Measurements from ENCODE around the gene KCTD10. TPM values are rescaled to one million over a fixed set of nuclear protein-coding genes. Genes with fewer than 3 reads are reported as not detected.
"Not testable (repeated sequence)": the region's sequence is repeated elsewhere in the genome, so short reads cannot be mapped to it uniquely, and the experiment has no call there.

The KCTD10 gene
- polyA plus RNA-seq, 1 donor: 26.3 TPM

DNA sequence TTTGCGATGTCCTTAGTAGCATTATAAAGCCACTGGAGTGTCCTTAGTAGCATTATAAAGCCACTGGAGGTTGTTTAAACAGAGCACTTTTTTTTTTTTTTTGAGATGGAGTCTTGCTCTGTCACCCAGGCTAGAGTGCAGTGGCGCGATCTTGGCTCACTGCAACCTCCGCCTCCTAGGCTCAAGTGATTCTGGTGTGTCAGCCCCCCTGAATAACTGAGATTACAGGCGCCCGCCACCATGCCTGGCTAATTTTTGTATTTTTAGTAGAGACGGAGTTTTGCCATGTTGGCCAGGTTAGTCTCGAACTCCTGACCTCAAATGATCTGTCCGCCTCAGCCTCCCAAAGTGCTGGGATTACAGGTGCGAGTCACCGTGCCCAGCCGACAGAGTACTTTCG, 37.1 kb downstream of the KCTD10 start:
- no CpG with 5 or more reads among the region's 13 CpGs for WGBS (ENCODE audit: insufficient coverage, low lambda C conversion rate)
- not testable (repeated sequence) for H3K4me3 ChIP-seq (ENCODE audit: low read length); H3K27me3 ChIP-seq (ENCODE audit: control insufficient read depth, insufficient read depth, low read length); H3K36me3 ChIP-seq (ENCODE audit: control insufficient read depth, insufficient read depth, low read length); DNase-seq; H3K27ac ChIP-seq (ENCODE audit: low read length); H3K9me3 ChIP-seq (ENCODE audit: control insufficient read depth, low read depth, low read length); H3K4me1 ChIP-seq (ENCODE audit: control insufficient read depth, insufficient read depth, low read length)

DNA sequence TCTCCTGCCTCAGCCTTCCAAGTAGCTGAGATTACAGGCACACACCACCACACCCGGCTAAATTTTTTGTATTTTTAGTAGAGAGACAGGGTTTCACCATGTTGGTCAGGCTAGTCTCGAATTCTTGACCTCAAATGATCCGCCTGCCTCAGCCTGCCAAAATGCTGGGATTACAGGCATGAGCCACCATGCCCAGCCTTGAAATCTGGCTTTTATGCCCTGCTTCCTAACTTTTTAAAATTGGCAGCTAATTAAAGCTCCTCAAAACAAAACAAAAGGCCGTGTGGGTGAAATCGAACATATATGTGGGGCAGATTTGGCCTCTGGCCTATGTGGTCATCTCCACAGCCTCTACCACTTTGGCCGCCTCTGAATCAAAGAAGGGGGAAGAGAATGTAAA, 37.9 kb downstream of the KCTD10 start:
- Histone ChIP-seq H3K27ac (ENCODE audit: low read length) (no peak overlapping the region), H3K4me1 (ENCODE audit: control insufficient read depth, insufficient read depth, low read length) (no peaks in the 10 kb centered on the region), H3K9me3 (ENCODE audit: control insufficient read depth, low read depth, low read length) (no peaks in the 10 kb centered on the region), H3K36me3 (ENCODE audit: control insufficient read depth, insufficient read depth, low read length) (peaks cover 3% of the 10 kb centered on the region), H3K4me3 (ENCODE audit: low read length) (no peak overlapping the region), H3K27me3 (ENCODE audit: control insufficient read depth, insufficient read depth, low read length) (no peaks in the 10 kb centered on the region)
- whole genome bisulfite sequencing (ENCODE audit: insufficient coverage, low lambda C conversion rate): no CpG with 5 or more reads among the region's 6 CpGs
- DNase-seq: no peak

- H3K27ac ChIP-seq (ENCODE audit: low read length): no peak overlapping the region
- DNase-seq: no peak
- H3K36me3 ChIP-seq (ENCODE audit: control insufficient read depth, insufficient read depth, low read length): no peaks in the 10 kb centered on the region
- no peaks in the 10 kb centered on the region for H3K9me3 ChIP-seq (ENCODE audit: control insufficient read depth, low read depth, low read length)
- H3K27me3 ChIP-seq (ENCODE audit: control insufficient read depth, insufficient read depth, low read length): no peaks in the 10 kb centered on the region
- H3K4me3 ChIP-seq (ENCODE audit: low read length): no peak overlapping the region
- no peaks in the 10 kb centered on the region for H3K4me1 ChIP-seq (ENCODE audit: control insufficient read depth, insufficient read depth, low read length)
- WGBS (ENCODE audit: insufficient coverage, low lambda C conversion rate): 58% methylated on average over 3 of the region's 7 CpGs
Measured at GRCh38 chr12:109436188-109436560, 40.9 kb downstream of the KCTD10 start.

DNA sequence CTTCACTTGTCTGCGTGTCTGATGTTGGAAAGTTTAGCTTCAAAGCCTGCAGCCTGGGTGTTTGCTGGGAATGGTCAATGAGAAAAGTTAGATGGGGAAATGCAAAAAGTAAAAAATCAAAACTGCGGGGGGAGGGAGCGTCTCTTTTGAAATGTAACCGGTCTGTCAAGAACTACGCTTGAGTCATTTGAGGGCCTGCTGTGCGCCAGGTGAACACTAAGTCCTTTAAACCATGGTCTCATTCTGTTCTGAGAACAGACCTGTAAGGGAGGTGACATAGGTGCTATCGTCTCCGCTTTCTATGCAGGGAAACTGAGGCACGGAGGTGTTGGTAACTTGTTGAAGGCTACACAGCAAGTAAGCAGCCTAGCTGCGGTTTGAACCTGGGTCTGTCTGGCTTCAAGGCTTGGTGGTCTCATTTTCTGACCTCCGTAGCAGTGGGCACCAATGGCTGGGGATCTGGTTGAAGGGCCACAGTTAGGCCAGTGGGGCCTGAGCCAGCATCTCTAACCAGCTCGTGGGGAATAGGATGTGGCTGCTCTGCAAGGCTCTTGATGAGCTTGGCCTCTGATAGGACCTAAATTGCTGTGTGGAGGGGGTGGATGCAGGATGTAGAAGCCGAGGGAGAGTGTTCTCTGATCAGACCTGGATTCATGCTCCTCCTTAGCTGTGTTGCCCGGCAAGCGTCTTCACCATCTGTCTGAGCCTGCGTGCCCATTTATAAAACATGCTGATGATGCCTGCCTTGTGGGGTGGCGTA, 41.5 kb downstream of the KCTD10 start:
- no CpG with 5 or more reads among the region's 17 CpGs for WGBS (ENCODE audit: insufficient coverage, low lambda C conversion rate)

GRCh38 chr12:109434582-109434981, 42.5 kb downstream of the KCTD10 start:
- no peak overlapping the region for H3K27ac ChIP-seq (ENCODE audit: low read length)
- H3K4me3 ChIP-seq (ENCODE audit: low read length): no peak overlapping the region
- no peak for DNase-seq
- H3K36me3 ChIP-seq (ENCODE audit: control insufficient read depth, insufficient read depth, low read length): no peaks in the 10 kb centered on the region
- WGBS (ENCODE audit: insufficient coverage, low lambda C conversion rate): no CpG with 5 or more reads among the region's 7 CpGs
- no peaks in the 10 kb centered on the region for H3K4me1 ChIP-seq (ENCODE audit: control insufficient read depth, insufficient read depth, low read length)
- H3K27me3 ChIP-seq (ENCODE audit: control insufficient read depth, insufficient read depth, low read length): no peaks in the 10 kb centered on the region
- H3K9me3 ChIP-seq (ENCODE audit: control insufficient read depth, low read depth, low read length): no peaks in the 10 kb centered on the region

More for the DNA sequence above, 41.5 kb downstream of the KCTD10 start:
- DNase-seq: no peak
- no peaks in the 10 kb centered on the region for H3K4me1 ChIP-seq (ENCODE audit: control insufficient read depth, insufficient read depth, low read length)
- no peaks in the 10 kb centered on the region for H3K36me3 ChIP-seq (ENCODE audit: control insufficient read depth, insufficient read depth, low read length)
- no peaks in the 10 kb centered on the region for H3K9me3 ChIP-seq (ENCODE audit: control insufficient read depth, low read depth, low read length)
- no peak overlapping the region for H3K27ac ChIP-seq (ENCODE audit: low read length)
- H3K4me3 ChIP-seq (ENCODE audit: low read length): no peak overlapping the region
- no peaks in the 10 kb centered on the region for H3K27me3 ChIP-seq (ENCODE audit: control insufficient read depth, insufficient read depth, low read length)

GRCh38 chr12:109433618-109434017, 43.5 kb downstream of the KCTD10 start:
- Histone ChIP-seq H3K9me3 (ENCODE audit: control insufficient read depth, low read depth, low read length) (no peaks in the 10 kb centered on the region), H3K27ac (ENCODE audit: low read length) (no peak overlapping the region), H3K36me3 (ENCODE audit: control insufficient read depth, insufficient read depth, low read length) (no peaks in the 10 kb centered on the region), H3K4me3 (ENCODE audit: low read length) (no peak overlapping the region), H3K4me1 (ENCODE audit: control insufficient read depth, insufficient read depth, low read length) (no peaks in the 10 kb centered on the region), H3K27me3 (ENCODE audit: control insufficient read depth, insufficient read depth, low read length) (no peaks in the 10 kb centered on the region)
- no peak for DNase-seq
- no CpG with 5 or more reads among the region's 4 CpGs for WGBS (ENCODE audit: insufficient coverage, low lambda C conversion rate)

DNA sequence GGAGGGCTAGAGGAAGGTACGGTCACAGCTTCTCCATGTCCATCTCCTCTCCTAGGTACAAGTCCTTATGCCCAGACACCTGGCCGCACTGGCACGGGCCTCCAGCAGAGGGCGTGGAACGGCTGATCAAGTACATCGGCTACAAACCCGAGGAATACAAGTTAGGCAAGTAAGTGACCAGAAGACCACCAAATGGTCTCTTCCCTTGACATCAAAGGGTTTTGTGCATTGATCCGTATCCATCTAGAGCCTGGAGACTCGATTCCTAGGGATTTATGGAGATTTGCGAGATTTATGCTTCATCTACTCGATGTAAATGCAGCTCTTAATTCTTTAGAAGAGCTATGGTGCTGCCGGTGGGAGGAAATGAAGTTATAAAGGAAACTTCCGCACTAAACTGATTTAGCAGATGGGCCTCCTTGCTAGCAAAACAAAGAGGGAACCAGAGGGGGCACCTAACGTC, 44.2 kb downstream of the KCTD10 start:
- no peak overlapping the region for H3K27ac ChIP-seq (ENCODE audit: low read length)
- no peaks in the 10 kb centered on the region for H3K9me3 ChIP-seq (ENCODE audit: control insufficient read depth, low read depth, low read length)
- H3K4me1 ChIP-seq (ENCODE audit: control insufficient read depth, insufficient read depth, low read length): no peaks in the 10 kb centered on the region
- H3K27me3 ChIP-seq (ENCODE audit: control insufficient read depth, insufficient read depth, low read length): no peaks in the 10 kb centered on the region
- no peaks in the 10 kb centered on the region for H3K36me3 ChIP-seq (ENCODE audit: control insufficient read depth, insufficient read depth, low read length)
- DNase-seq: peak; percentile 56 to 59
- WGBS (ENCODE audit: insufficient coverage, low lambda C conversion rate): 100% methylated on average over 1 of the region's 14 CpGs
- no peak overlapping the region for H3K4me3 ChIP-seq (ENCODE audit: low read length)

- H3K36me3 ChIP-seq (ENCODE audit: control insufficient read depth, insufficient read depth, low read length): no peaks in the 10 kb centered on the region
- no peak overlapping the region for H3K27ac ChIP-seq (ENCODE audit: low read length)
- H3K4me3 ChIP-seq (ENCODE audit: low read length): no peak overlapping the region
- no peaks in the 10 kb centered on the region for H3K27me3 ChIP-seq (ENCODE audit: control insufficient read depth, insufficient read depth, low read length)
- DNase-seq: no peak
- 20% methylated on average over 1 of the region's 6 CpGs for WGBS (ENCODE audit: insufficient coverage, low lambda C conversion rate)
- H3K9me3 ChIP-seq (ENCODE audit: control insufficient read depth, low read depth, low read length): no peaks in the 10 kb centered on the region
- no peaks in the 10 kb centered on the region for H3K4me1 ChIP-seq (ENCODE audit: control insufficient read depth, insufficient read depth, low read length)
Measured at GRCh38 chr12:109432431-109432830, 44.7 kb downstream of the KCTD10 start.

DNA sequence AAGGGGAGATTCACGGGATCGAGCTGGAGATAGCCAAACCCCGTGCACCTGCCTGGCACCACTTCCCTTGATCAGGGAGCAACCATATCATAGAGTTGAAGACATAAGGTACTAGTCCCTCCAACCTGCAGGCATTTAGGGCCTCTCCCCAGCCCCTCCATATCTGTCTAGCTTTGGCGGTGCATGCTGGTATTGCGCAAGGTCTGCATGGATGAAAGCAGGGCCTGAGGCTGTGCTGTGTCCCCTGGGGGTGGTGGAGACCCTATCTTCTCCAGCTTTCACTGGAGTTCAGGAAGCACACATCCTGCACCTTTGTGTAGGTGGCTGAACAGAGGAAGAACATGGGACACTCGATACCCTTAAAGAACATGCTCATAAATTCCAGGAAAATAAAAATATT, 46.9 kb downstream of the KCTD10 start:
- no peak overlapping the region for H3K4me3 ChIP-seq (ENCODE audit: low read length)
- H3K27ac ChIP-seq (ENCODE audit: low read length): no peak overlapping the region
- no peaks in the 10 kb centered on the region for H3K9me3 ChIP-seq (ENCODE audit: control insufficient read depth, low read depth, low read length)
- no CpG with 5 or more reads among the region's 6 CpGs for WGBS (ENCODE audit: insufficient coverage, low lambda C conversion rate)
- H3K4me1 ChIP-seq (ENCODE audit: control insufficient read depth, insufficient read depth, low read length): no peaks in the 10 kb centered on the region
- H3K27me3 ChIP-seq (ENCODE audit: control insufficient read depth, insufficient read depth, low read length): no peaks in the 10 kb centered on the region
- no peaks in the 10 kb centered on the region for H3K36me3 ChIP-seq (ENCODE audit: control insufficient read depth, insufficient read depth, low read length)
- no peak for DNase-seq

- not testable (repeated sequence) for H3K27ac ChIP-seq (ENCODE audit: low read length); H3K27me3 ChIP-seq (ENCODE audit: control insufficient read depth, insufficient read depth, low read length); H3K4me3 ChIP-seq (ENCODE audit: low read length); DNase-seq; H3K9me3 ChIP-seq (ENCODE audit: control insufficient read depth, low read depth, low read length); H3K4me1 ChIP-seq (ENCODE audit: control insufficient read depth, insufficient read depth, low read length); H3K36me3 ChIP-seq (ENCODE audit: control insufficient read depth, insufficient read depth, low read length)
- WGBS (ENCODE audit: insufficient coverage, low lambda C conversion rate): 100% methylated on average over 1 of the region's 3 CpGs
Measured at GRCh38 chr12:109428804-109429203, 48.3 kb downstream of the KCTD10 start.

GRCh38 chr12:109428037-109428629, 49.0 kb downstream of the KCTD10 start:
- Histone ChIP-seq H3K4me3 (ENCODE audit: low read length) (no peak overlapping the region), H3K27ac (ENCODE audit: low read length) (no peak overlapping the region), H3K27me3 (ENCODE audit: control insufficient read depth, insufficient read depth, low read length) (no peaks in the 10 kb centered on the region), H3K9me3 (ENCODE audit: control insufficient read depth, low read depth, low read length) (no peaks in the 10 kb centered on the region), H3K36me3 (ENCODE audit: control insufficient read depth, insufficient read depth, low read length) (no peaks in the 10 kb centered on the region), H3K4me1 (ENCODE audit: control insufficient read depth, insufficient read depth, low read length) (no peaks in the 10 kb centered on the region)
- peak; percentile 56 to 62 for DNase-seq
- WGBS (ENCODE audit: insufficient coverage, low lambda C conversion rate): 100% methylated on average over 1 of the region's 8 CpGs
